Astrocyte (in vitro differentiated cells and primary cell): ENCODE results near the gene NLRX1. TPM values are rescaled to one million over a fixed set of nuclear protein-coding genes. Genes with fewer than 3 reads are reported as not detected.
"Not testable (repeated sequence)": the region's sequence is repeated elsewhere in the genome, so short reads cannot be mapped to it uniquely, and the experiment has no call there.

Experiments
- DNase-seq: peaks from one replicate; pipeline ENCODE4 v3.0.0-alpha.2; 2010; ENCODE audit warnings: low read depth
- FAIRE-seq: peaks from 2 replicates; lab custom pipeline; 2011; peaks lifted over from hg19 to GRCh38; lab: Jason Lieb, UNC
- H2AFZ ChIP-seq: 2 replicates; pipeline ENCODE4 v1.6.0; 2012; ENCODE audit warnings: low read depth, low read length, inconsistent platforms
- H3K27ac ChIP-seq: 2 replicates; pipeline ENCODE4 v1.5.1; 2011; ENCODE audit warnings: low read depth, low read length, inconsistent platforms
- H3K27me3 ChIP-seq: 2 replicates; pipeline ENCODE4 v1.6.0; 2011; ENCODE audit warnings: low read length, inconsistent platforms; ENCODE audit not compliant: insufficient read depth
- H3K36me3 ChIP-seq: 2 replicates; pipeline ENCODE4 v1.5.1; 2011; ENCODE audit warnings: low read length, inconsistent platforms; ENCODE audit not compliant: insufficient read depth
- H3K4me1 ChIP-seq: 2 replicates; pipeline ENCODE4 v1.5.1; 2011; ENCODE audit warnings: low read length, inconsistent platforms; ENCODE audit not compliant: insufficient read depth
- H3K4me2 ChIP-seq: 2 replicates; pipeline ENCODE4 v1.6.0; 2012; ENCODE audit warnings: low read length, inconsistent platforms
- H3K4me3 ChIP-seq: 2 replicates; pipeline ENCODE4 v1.5.1; 2011; ENCODE audit warnings: low read depth, mild to moderate bottlenecking, low read length, inconsistent platforms; ENCODE audit not compliant: insufficient read depth
- H3K79me2 ChIP-seq: 2 replicates; pipeline ENCODE4 v1.6.0; 2012; ENCODE audit warnings: mild to moderate bottlenecking, low read length, inconsistent platforms; ENCODE audit not compliant: insufficient read depth
- H3K9ac ChIP-seq: 2 replicates; pipeline ENCODE4 v1.6.0; 2012; ENCODE audit warnings: mild to moderate bottlenecking, low read length, inconsistent platforms
- H3K9me3 ChIP-seq: 2 replicates; pipeline ENCODE4 v1.5.1; 2012; ENCODE audit warnings: low read depth, mild to moderate bottlenecking, low read length, inconsistent platforms; ENCODE audit not compliant: insufficient read depth
- H4K20me1 ChIP-seq: 2 replicates; pipeline ENCODE4 v1.6.0; 2012; ENCODE audit warnings: low read length, inconsistent platforms; ENCODE audit not compliant: insufficient read depth
- H3K27ac Mint-ChIP-seq: one replicate; pipeline ENCODE4 v1.8.0; 2021; ENCODE audit warnings: mild to moderate bottlenecking, mixed read lengths; ENCODE audit not compliant: unreplicated experiment
- H3K27me3 Mint-ChIP-seq: one replicate; pipeline ENCODE4 v1.8.0; 2021; ENCODE audit warnings: low read depth, mixed read lengths; ENCODE audit not compliant: unreplicated experiment
- H3K36me3 Mint-ChIP-seq: one replicate; pipeline ENCODE4 v1.8.0; 2021; ENCODE audit warnings: low read depth, mixed read lengths; ENCODE audit not compliant: unreplicated experiment
- H3K4me1 Mint-ChIP-seq: one replicate; pipeline ENCODE4 v1.8.0; 2021; ENCODE audit warnings: low read depth, mixed read lengths; ENCODE audit not compliant: unreplicated experiment
- H3K4me3 Mint-ChIP-seq: one replicate; pipeline ENCODE4 v1.8.0; 2021; ENCODE audit warnings: mild to moderate bottlenecking, moderate library complexity, mixed read lengths; ENCODE audit not compliant: unreplicated experiment
- H3K9me3 Mint-ChIP-seq: one replicate; pipeline ENCODE4 v1.8.0; 2021; ENCODE audit warnings: mild to moderate bottlenecking, mixed read lengths; ENCODE audit not compliant: unreplicated experiment
- EZH2 ChIP-seq: IDR thresholded peaks from 2 replicates; pipeline ENCODE4 v1.6.1; 2012; ENCODE audit warnings: mild to moderate bottlenecking, low read length, inconsistent platforms; ENCODE audit not compliant: insufficient read depth
- total RNA-seq: library from RNA; stranded (reverse); gene quantifications from 2 replicates; pipeline ENCODE4 v1.2.1, GENCODE V29; 2021
- TF ChIP-seq, protein P1 (sequence below): IDR thresholded peaks from 2 replicates; pipeline ENCODE4 v1.5.1; 2011; ENCODE audit warnings: low read depth, mild to moderate bottlenecking, inconsistent platforms, low read length, moderate library complexity; ENCODE audit not compliant: insufficient read depth

The NLRX1 gene
- total RNA-seq, 1 donor from 2014 or later: 6.3 TPM

DNA sequence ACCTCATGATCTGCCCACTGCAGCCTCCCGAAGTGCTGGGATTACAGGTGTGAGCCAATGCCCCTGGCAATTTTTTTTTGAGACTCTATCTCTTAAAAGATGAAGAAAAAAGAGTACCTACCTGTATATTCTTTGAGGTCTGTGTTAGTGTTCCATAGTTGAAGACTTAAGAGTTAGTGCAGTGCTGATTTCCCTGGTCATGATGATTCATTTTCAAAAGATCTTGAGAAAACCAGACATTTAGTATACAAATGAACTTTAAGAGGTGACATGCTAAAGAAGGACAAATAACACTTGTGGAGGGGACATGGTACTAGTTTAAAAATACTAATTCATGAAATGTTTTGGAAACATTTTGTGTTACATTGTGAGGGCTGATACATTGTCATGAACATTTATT lies 55.3 kb downstream of the NLRX1 start:
- H3K79me2 ChIP-seq: peaks cover 97% of the 10 kb centered on the region
- TF ChIP-seq EZH2: no peak
- TF ChIP-seq, protein P1, sequence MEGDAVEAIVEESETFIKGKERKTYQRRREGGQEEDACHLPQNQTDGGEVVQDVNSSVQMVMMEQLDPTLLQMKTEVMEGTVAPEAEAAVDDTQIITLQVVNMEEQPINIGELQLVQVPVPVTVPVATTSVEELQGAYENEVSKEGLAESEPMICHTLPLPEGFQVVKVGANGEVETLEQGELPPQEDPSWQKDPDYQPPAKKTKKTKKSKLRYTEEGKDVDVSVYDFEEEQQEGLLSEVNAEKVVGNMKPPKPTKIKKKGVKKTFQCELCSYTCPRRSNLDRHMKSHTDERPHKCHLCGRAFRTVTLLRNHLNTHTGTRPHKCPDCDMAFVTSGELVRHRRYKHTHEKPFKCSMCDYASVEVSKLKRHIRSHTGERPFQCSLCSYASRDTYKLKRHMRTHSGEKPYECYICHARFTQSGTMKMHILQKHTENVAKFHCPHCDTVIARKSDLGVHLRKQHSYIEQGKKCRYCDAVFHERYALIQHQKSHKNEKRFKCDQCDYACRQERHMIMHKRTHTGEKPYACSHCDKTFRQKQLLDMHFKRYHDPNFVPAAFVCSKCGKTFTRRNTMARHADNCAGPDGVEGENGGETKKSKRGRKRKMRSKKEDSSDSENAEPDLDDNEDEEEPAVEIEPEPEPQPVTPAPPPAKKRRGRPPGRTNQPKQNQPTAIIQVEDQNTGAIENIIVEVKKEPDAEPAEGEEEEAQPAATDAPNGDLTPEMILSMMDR: no peak
- H3K36me3 ChIP-seq: no peaks in the 10 kb centered on the region
- H3K27ac ChIP-seq: no peak overlapping the region
- H4K20me1 ChIP-seq: peaks cover 76% of the 10 kb centered on the region
- FAIRE-seq (peak; percentile 5), DNase-seq (peak; percentile 51)
- H3K4me2 ChIP-seq: no peak overlapping the region
- H3K27me3 ChIP-seq: no peaks in the 10 kb centered on the region
- no peaks in the 10 kb centered on the region for H3K9me3 ChIP-seq
- no peak overlapping the region for H3K9ac ChIP-seq
- peaks cover 14% of the 10 kb centered on the region for H3K4me1 Mint-ChIP-seq
- H2AFZ ChIP-seq: no peak overlapping the region
- peaks cover 6% of the 10 kb centered on the region for H3K4me1 ChIP-seq
- no peak overlapping the region for H3K4me3 Mint-ChIP-seq
- no peaks in the 10 kb centered on the region for H3K9me3 Mint-ChIP-seq
- no peaks in the 10 kb centered on the region for H3K27me3 Mint-ChIP-seq
- no peak overlapping the region for H3K27ac Mint-ChIP-seq
- H3K4me3 ChIP-seq: no peak overlapping the region
- H3K36me3 Mint-ChIP-seq: no peaks in the 10 kb centered on the region

DNA sequence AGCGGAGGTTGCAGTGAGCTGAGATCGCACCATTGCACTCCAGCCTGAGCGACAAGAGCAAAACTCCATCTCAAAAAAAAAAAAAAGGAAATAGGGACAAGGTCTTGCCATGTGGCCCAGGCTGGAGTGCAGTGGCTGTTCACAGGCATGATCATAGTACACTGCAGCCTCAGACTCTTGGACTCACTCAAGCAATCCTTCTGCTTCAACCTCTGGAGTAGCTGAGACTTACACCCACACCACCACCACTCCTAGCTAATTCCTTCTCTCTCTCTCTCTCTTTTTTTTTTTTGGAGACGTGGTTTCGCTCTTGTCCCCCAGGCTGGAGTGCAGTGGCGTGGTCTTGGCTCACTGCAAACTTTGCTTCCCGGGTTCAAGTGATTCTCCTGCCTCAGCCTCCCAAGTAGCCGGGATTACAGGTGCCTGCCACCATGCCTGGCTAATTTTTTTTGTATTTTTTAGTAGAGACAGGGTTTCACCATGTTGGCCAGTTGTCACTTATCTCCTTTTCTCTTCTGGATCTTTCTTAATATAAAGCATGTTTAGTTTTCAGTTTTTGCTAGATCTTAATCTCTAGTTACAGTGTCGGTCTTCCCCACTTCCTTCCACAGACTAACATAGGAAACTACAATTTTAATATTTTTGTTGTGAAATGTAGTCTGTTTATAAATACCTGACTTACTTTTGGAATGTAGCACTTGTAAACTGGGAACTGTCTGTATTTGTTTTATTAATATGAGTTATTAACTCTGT lies 60.2 kb downstream of the NLRX1 start:
- not testable (repeated sequence) for H3K27ac ChIP-seq, FAIRE-seq, H3K4me3 ChIP-seq, H3K27me3 ChIP-seq, H3K9ac ChIP-seq, H3K9me3 Mint-ChIP-seq, H3K4me3 Mint-ChIP-seq, H3K27ac Mint-ChIP-seq, H3K4me2 ChIP-seq, H3K27me3 Mint-ChIP-seq, H2AFZ ChIP-seq, DNase-seq, H3K9me3 ChIP-seq, H3K36me3 ChIP-seq, H3K36me3 Mint-ChIP-seq
- H3K4me1 ChIP-seq: peaks cover 12% of the 10 kb centered on the region
- peaks cover 16% of the 10 kb centered on the region for H3K4me1 Mint-ChIP-seq
- H4K20me1 ChIP-seq: peaks cover 67% of the 10 kb centered on the region
- peaks cover 83% of the 10 kb centered on the region for H3K79me2 ChIP-seq

DNA sequence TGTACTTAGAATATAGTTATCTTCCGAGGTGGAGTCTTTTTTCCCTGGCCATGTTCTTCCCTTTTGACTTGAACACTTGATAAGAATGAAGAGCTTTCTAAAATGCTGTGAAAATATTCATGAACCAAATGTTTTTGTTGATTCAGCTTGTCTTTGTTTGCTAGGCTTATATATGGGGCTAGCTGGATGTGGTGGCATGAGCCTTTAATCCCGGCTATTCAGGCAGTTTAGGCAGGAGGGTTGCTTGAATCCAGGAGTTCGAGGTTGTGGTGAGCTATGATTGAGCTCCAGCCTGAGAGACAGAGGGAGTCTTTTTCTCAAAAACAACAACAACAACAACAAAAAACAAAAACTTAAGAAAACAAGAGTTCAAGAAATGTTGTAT lies 60.8 kb downstream of the NLRX1 start:
- peaks cover 5% of the 10 kb centered on the region for H3K36me3 ChIP-seq
- no peak overlapping the region for H3K4me3 ChIP-seq
- Mint-ChIP-seq H3K27ac (no peak overlapping the region), H3K4me3 (no peak overlapping the region), H3K4me1 (peaks cover 10% of the 10 kb centered on the region), H3K9me3 (no peaks in the 10 kb centered on the region), H3K27me3 (no peaks in the 10 kb centered on the region), H3K36me3 (peaks cover 5% of the 10 kb centered on the region)
- no peak overlapping the region for H2AFZ ChIP-seq
- FAIRE-seq (no peak), DNase-seq (no peak)
- no peak overlapping the region for H3K9ac ChIP-seq
- peaks cover 65% of the 10 kb centered on the region for H4K20me1 ChIP-seq
- TF ChIP-seq, protein P1: no peak
- TF ChIP-seq EZH2: no peak
- H3K79me2 ChIP-seq: peaks cover 78% of the 10 kb centered on the region
- no peaks in the 10 kb centered on the region for H3K9me3 ChIP-seq
- no peak overlapping the region for H3K4me2 ChIP-seq
- peaks cover 8% of the 10 kb centered on the region for H3K4me1 ChIP-seq
- H3K27me3 ChIP-seq: no peaks in the 10 kb centered on the region
- no peak overlapping the region for H3K27ac ChIP-seq
